Raji (cell line): ENCODE data around the gene TNIP2.

ENCODE experiments used
- POLR2A ChIP-seq: IDR thresholded peaks from 2 replicates; pipeline ENCODE4 v1.6.1; 2011; ENCODE audit warnings: low read depth, low read length, control low read depth; ENCODE audit not compliant: insufficient read depth

TNIP2 gene

DNA sequence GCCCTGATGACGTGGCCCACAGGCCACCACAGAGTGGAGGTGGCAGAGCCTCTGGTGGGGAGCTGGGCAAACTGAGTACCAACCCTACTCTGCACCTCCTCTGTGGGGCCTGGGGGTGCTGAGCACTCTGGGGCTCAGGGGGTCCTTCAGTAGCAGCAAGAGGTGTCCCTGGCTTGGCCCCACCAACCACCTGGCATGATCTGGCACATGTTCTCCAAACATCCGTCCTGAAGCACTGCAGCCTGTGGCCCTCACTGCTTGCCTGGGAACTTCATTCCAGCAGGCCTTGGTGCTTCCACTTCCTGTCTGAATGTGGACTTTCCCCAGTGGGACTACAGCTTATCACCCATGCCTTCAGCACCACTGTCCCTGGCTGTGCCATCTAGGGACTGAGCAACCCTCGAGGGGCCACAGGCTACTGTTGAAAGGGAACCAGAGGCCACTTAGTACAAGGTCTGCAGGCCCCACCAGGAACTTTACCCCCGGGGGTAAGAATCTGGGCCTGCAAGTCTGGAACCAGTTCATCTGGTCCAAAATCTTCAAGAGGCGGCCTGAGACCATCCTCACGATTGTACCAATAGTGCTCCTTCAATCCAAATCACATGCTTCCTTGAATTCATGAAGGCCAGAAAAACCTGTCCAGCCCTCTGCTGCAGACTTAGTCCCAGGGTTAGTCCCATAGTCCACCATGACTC lies 13.2 kb downstream of the TNIP2 start:
- TF ChIP-seq POLR2A, result no peak

DNA sequence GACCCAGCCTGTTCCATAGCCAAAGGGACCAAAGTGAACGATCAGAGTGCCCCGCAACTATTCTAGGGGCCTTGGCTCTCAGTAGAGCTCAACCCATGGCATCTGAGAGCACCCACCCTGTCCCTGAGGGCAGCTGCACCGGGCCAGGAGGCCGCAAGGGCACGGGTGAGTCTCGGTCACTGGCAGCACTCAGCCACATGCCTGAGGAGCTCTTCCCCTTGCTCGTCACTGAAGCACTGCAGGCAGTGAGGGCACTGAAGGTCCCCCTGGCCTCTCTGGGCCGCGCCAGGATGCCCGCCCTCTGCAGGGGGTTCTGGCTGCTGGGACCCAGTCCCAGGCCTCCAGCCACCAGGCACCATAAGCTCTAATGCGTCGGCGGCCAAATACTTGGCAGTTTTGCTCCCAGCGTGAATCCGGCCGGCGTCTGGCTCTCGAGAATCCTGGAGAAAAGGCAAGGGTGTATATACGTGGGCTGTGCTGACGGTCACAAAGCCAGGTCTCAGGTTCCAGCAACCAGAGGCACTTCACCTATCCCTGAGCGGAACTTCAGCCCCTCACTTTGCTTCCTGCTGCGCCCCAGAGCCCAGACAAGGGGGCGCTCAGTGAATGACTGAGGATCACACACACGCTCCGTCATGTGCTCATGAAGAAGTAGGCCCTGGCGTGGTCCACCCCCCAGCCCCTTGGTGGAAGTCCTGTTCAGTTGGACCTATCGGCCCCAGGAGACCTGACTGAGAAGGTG lies 13.9 kb downstream of the TNIP2 start:
- TF ChIP-seq POLR2A, result no peak

DNA sequence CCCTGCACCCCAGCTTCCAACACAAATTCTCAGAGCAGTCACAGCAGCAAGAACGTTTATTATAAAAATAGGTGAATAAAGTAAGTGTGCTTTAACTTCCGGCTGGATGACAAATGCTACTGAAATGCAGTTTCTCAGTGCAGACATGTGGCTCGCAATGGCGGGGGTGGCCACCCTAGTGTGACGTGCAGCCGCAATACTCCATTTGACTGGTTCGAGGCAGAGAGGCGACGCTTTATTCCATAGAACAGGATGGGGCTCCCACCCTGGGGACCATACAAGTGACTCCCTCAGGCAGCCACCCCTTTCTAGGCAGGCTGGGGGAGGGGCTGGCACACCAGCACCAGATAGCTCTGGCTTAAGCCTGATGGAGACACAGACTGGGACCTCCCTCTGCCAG lies 14.5 kb downstream of the TNIP2 start:
- no peak for TF ChIP-seq POLR2A

DNA sequence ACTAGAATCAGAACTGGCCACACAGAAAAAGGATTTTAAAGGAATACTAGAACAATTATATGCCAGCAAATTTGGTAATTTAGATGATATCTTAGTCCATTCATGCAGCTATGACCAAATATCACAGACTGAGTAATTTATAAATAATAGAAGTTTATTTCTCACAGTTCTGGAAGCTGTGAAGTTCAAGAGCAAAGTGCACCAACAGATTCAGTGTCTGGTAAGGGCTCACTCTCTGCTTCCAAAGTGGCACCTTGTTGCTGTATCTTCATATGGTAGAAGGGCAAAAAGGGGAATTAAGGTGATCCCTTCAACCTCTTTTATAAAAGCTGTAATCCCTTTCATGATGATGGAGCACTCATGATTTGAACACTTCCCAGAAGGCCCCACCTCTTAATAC lies 20.3 kb downstream of the TNIP2 start:
- no peak for TF ChIP-seq POLR2A

DNA sequence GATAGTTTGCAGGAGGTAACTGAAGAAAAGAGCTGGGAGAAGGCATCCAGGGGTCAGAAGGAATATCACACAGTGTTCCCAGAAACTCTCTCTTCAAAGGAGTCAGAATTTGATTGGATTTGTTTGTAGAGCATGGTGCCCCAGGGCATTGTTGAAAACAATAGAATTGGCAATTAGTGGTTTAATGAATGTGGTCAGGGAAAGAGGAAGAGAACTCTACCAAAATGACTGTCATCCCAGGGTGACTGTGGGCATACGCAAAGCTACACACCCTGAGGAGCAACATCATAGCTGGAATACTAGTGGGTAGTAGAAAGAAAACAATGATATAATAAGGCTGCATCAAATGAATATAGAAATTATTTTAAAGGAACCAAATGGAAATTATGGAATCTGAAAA lies 21.5 kb downstream of the TNIP2 start:
- no peak for TF ChIP-seq POLR2A

DNA sequence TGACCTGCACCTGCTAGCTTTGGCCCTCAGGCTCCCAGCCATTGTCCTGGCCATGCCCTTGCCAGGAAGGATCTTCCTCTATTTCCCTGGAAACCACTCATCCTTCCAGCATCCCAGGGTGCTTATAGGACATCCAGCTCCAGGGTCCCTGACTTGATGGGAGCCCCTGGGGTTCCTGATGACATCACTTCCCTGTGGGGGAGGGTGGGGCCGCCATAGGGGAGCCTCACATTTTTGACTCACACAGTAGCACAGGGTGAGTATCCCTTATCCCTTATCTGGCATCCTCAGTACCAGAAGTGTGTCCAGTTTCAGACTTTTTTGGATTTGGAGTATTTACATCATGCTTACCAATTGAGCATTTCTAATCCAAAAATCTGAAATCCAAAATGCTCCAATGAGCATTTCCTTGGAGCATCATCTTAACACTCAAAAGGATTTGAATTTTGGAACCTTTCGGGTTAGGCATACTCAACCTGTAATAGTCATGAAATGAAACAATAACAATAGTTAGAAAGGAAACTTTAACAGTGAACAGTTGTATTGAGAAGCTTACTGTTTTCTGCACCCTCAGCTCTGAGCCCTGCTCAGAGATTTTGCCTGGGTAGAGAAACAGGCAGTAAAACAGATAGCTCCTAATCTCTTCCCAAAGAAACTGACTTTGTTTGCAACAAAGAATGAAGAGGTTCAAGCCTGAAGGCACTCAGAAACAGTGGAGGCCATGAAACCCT lies 22.1 kb downstream of the TNIP2 start:
- no peak for TF ChIP-seq POLR2A

DNA sequence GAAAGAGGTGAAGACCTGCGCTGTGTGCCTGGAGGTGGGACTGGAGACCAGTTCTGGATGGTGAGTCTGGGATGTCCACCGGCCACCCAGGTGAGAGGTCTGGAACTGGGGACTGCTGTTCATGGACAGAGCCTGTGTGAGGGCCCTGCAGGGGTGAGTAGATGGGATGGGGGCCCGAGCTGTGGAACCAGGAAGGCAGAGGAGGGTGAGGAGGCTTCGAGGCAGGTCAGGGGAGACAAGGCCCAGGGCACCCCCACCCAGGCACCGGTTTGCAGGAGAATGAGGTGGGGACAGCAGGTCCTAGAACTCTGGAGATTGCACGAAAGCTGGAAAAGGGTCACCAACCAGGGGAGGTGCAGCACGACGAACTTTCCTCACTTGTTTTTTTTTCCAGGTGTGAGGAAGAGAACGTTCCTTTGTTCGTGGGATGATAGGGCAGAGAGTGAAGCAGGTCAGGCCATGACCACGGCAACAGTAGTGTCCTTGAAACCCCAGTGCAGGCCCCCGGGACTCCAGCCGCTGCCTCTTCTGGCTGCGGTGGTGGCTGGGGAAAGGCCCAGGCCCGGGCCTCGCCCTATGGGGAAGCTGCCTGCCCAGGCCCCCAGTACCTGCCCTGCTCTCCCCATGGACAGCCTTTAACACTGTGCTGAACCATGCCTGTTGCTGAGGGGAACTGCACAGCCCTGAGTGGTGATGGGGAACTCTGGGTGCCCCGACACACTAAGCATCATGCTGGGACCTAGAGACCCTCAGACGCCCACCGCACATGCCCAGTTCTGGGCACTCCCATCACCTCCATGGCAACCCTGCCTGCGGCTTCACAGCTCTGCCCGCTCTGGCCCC lies 22.9 kb downstream of the TNIP2 start:
- no peak for TF ChIP-seq POLR2A

DNA sequence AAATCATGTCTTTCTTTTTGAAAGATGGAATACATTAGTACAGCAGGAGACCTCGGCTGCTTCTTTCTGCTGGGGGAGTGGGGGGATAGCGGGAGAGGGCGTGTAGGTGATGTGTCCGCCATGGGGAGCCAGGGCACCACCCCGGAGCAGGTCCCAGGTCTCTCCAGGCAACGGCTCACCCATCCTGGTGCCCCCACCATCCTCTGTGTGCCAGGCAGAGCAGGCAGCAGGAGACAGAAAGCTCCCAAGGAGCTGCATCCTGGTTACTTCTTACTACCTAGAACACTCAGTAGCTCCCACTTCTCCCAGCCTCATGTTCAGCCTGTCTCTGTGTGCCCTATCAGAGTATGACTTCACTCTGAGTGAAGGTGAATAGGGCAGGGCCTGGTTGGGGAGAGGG lies 23.6 kb downstream of the TNIP2 start:
- TF ChIP-seq POLR2A, result no peak

DNA sequence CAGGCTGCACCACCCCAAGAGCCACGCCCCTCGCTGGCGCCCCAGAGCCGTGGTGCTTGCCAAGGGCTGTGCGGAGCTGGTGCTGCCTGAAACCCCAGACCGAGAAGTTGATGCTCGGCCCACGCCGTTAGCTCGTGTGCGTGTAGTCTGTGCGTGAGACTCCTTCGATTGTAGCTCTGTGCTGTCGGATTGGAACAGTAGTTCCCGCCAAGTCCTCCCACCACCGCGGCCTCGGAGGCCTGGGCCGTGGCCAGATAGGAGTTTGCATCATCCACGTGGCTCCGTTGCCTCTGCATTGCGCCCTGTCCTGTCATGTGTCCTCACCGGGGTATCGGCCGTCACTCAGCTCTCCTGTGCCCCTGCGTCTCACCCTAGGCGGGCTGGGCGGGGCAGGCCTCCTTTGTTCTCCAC lies 24.2 kb downstream of the TNIP2 start:
- no peak for TF ChIP-seq POLR2A

DNA sequence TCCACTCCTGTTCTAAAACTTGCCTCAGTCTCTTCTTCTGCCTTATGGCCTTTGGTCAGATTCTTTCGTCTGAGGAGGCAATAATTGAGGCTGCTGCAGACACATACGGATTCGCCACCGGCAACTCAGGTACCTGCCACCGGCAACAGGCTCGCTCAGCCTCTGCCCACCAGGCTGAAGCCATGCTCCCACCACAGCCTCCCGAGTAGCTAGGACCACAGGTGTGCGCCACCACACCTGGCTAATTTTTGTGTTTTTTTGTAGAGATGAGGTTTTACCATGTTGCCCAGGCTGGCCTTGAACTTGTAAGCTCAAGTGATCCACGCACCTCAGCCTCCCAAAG lies 26.6 kb downstream of the TNIP2 start:
- no peak for TF ChIP-seq POLR2A

DNA sequence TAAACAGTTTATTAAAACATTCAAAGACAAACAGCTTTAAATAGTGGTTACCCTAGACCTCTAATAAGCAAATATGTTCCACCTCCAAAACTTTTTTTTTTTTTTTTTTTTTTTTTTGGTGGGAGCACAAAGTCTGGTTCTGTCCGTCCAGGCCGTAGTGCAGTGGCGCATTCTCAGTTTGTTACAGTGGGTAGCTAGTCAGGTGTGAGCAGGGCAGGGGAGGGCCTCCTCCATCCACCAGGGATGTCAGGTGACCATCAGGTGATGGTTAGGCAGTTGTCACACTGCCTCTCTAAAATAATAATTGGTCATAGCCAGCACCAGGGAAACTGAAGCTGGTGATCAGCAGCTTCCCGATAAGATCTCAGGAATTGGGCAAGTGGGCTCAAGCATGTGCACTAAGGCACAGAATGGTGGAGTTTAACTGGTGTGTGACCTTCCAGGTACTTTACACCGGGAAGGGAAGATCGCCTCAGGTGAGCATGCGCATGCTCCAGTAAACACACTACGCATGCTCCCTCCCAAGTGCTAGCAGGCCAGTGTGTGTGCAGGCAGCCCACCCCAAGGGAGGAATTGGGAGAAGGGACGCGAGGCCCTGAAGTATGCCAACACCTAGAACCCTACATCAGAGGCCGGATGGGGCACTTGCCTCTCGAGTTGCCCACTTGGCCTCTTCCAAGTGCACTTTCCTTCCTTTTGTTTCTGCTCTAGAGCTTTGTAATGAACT lies 27.2 kb downstream of the TNIP2 start:
- TF ChIP-seq POLR2A, result no peak

DNA sequence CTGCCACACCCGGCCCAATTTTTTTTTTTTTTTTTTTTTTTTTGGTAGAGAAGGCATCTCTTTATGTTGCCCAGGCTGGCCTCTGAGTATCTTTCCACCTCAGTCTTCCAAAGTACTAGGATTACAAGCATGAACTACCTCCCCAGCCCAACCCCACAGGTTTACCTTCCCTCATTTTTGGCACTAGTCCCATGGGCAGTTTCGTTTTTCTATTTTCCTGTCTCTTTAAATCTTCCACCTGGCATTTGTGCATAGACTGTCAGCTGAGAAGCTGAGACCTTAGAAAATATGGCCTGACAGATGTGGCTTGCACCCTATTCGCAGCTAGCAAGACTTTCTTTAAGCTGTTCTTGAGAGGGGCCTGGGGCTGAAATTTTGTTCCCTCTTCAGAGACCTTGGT lies 27.9 kb downstream of the TNIP2 start:
- no peak for TF ChIP-seq POLR2A

DNA sequence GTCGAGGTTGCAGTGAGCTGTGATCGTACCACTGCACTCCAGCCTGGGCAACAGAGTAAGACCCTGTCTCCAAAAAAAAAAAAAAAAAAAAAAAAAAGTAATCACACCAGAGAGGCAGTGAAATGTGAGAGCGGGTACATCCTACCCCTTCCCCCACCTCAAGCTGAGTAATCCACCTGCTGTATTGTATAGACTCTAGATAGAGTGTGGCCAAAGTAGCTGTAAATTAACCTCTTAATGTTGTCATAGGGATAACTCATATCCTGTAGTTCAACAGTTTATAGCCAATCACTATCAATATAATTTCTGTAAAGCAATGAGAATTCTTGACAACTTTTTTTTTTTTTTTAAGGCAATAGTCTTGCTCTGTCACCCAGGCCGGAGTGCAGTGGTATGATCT lies 30.8 kb downstream of the TNIP2 start:
- TF ChIP-seq POLR2A, result no peak

DNA sequence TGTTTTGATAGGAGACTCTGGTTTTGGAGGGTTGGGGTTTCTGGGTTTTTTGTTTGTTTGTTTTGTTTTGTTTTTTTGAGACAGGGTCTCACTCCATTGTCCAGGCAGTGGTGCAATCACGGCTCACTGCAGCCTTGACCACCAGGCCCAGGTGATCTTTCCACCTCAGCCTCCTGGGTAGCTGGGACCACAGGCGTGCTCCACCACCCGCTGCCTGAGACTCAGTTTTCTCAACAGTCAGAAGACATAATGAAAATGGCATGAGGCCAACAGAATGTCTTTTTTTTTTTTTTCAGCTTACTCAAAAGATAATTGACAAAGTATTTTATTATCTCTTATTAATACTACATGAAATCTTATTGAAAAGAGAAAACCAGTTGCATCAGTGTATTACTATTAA lies 32.4 kb downstream of the TNIP2 start:
- no peak for TF ChIP-seq POLR2A

DNA sequence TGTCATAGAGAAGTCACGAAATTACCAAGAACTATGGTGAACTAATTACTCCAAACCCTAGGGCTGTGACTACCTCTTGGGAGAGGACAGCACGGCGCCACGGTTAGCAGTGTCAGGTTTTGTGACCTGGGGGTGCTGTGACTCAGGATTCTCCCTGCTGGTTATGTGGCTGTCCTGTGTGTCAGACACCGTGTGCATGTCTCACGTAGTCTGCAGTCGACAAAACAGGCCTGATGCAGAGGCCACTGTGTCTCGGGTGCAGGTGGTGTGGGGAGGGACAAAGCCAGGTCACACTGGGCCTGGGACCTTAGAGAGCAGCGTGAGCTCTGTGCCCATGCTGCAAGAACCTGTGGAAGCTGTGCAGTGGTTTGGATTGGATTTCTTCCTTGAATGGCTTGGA lies 34.1 kb downstream of the TNIP2 start:
- TF ChIP-seq POLR2A, result no peak
